Right atrium auricular region (tissue), 2 donors: Measurements from ENCODE around the gene BNC2. TPM values are rescaled to one million over a fixed set of nuclear protein-coding genes. Genes with fewer than 3 reads are reported as not detected.

Experiments used
- DNase-seq: peaks from one replicate; pipeline ENCODE4 v3.0.0-alpha.2; 2019; ENCODE audit warnings: low spot score
- H3K27ac ChIP-seq, 2 donors: fragments of 200-600 bp; sonication (generic); 1 replicate in 1 of 2; 2 replicates in 1 of 2; pipeline ENCODE4 v1.5.1; 2016 to 2019
- H3K27me3 ChIP-seq, 2 donors: fragments of 200-600 bp; sonication (generic); one replicate each; pipeline versions ENCODE4 v1.5.1 to v1.6.0; 2017 to 2019
- H3K36me3 ChIP-seq: fragments of 200-600 bp; sonication (generic); one replicate; pipeline ENCODE4 v1.5.1; 2016
- H3K4me1 ChIP-seq, 2 donors: fragments of 200-600 bp; sonication (generic); one replicate each; pipeline versions ENCODE4 v1.5.1 to v1.6.0; 2017 to 2019
- H3K4me3 ChIP-seq, 2 donors: fragments of 200-600 bp; sonication (generic); 1 replicate in 1 of 2; 2 replicates in 1 of 2; pipeline ENCODE4 v1.5.1; 2017 to 2019; ENCODE audit warnings: mild to moderate bottlenecking in 1 of 2, moderate library complexity in 1 of 2
- H3K9me3 ChIP-seq, 2 donors: fragments of 200-600 bp; sonication (generic); one replicate each; pipeline ENCODE4 v1.5.1; 2019
- CTCF ChIP-seq, 2 donors: fragments of 200-600 bp; sonication (generic); IDR thresholded peaks; one replicate each; pipeline ENCODE4 v1.5.1; 2019; ENCODE audit warnings: antibody characterized with exemption in 2 of 2
- total RNA-seq, 2 donors: library from RNA; depleted of rRNA; stranded (reverse); fragments of >200 nt; gene quantifications; one replicate each; pipeline ENCODE4 v1.1.0, GENCODE V29; 2016

The BNC2 gene
- total RNA-seq, 2 donors from 2014 or later = 68.3 to 77.6 TPM

GRCh38 chr9:16640649-16641048, 229.8 kb downstream of the BNC2 start:
- no peak for TF ChIP-seq CTCF (IDR thresholded peaks at IDR 0.05)
- DNase-seq = no peak
- Histone ChIP-seq H3K27ac (no peak overlapping the region), H3K9me3 (no peaks in the 10 kb centered on the region), H3K27me3 (no peaks in the 10 kb centered on the region), H3K36me3 (no peaks in the 10 kb centered on the region), H3K4me1 (no peaks in the 10 kb centered on the region), H3K4me3 (no peak overlapping the region)

GRCh38 chr9:16639644-16640043, 230.8 kb downstream of the BNC2 start:
- H3K4me1 ChIP-seq = no peaks in the 10 kb centered on the region
- H3K4me3 ChIP-seq = no peak overlapping the region
- no peak for TF ChIP-seq CTCF (IDR thresholded peaks at IDR 0.05)
- no peaks in the 10 kb centered on the region for H3K36me3 ChIP-seq
- DNase-seq = no peak
- no peaks in the 10 kb centered on the region for H3K27me3 ChIP-seq
- H3K9me3 ChIP-seq = no peaks in the 10 kb centered on the region
- H3K27ac ChIP-seq = no peak overlapping the region

- Histone ChIP-seq H3K9me3 (no peaks in the 10 kb centered on the region), H3K4me3 (no peak overlapping the region), H3K27ac (no peak overlapping the region), H3K36me3 (no peaks in the 10 kb centered on the region), H3K27me3 (no peaks in the 10 kb centered on the region), H3K4me1 (no peaks in the 10 kb centered on the region)
- TF ChIP-seq CTCF (IDR thresholded peaks at IDR 0.05) = no peak
- DNase-seq = no peak
Measured at GRCh38 chr9:16637911-16638310, 232.6 kb downstream of the BNC2 start.

GRCh38 chr9:16637218-16637617, 233.3 kb downstream of the BNC2 start:
- Histone ChIP-seq H3K9me3 (no peaks in the 10 kb centered on the region), H3K4me3 (no peak overlapping the region), H3K4me1 (no peaks in the 10 kb centered on the region), H3K27me3 (no peaks in the 10 kb centered on the region), H3K36me3 (no peaks in the 10 kb centered on the region), H3K27ac (no peak overlapping the region)
- DNase-seq = no peak
- no peak for TF ChIP-seq CTCF (IDR thresholded peaks at IDR 0.05)

- no peak for TF ChIP-seq CTCF (IDR thresholded peaks at IDR 0.05)
- DNase-seq = no peak
- no peaks in the 10 kb centered on the region for H3K9me3 ChIP-seq
- no peak overlapping the region for H3K4me3 ChIP-seq
- no peaks in the 10 kb centered on the region for H3K27me3 ChIP-seq
- H3K36me3 ChIP-seq = no peaks in the 10 kb centered on the region
- no peaks in the 10 kb centered on the region for H3K4me1 ChIP-seq
- no peak overlapping the region for H3K27ac ChIP-seq
Measured at GRCh38 chr9:16633794-16634193, 236.7 kb downstream of the BNC2 start.

- Histone ChIP-seq H3K4me1 (peaks cover 0 to 27% of the 10 kb centered on the region in 2 donors), H3K27me3 (no peaks in the 10 kb centered on the region), H3K36me3 (no peaks in the 10 kb centered on the region), H3K27ac (peak overlapping the region in 1 of 2 donors; percentile 48), H3K9me3 (no peaks in the 10 kb centered on the region), H3K4me3 (no peak overlapping the region)
- no peak for DNase-seq
- no peak for TF ChIP-seq CTCF (IDR thresholded peaks at IDR 0.05)
Measured at GRCh38 chr9:16628413-16628812, 242.1 kb downstream of the BNC2 start.
